ENCODE results near the gene TMEM181. TPM values are rescaled to one million over a fixed set of nuclear protein-coding genes. Genes with fewer than 3 reads are reported as not detected.

The TMEM181 gene
- polyA plus RNA-seq, 1 of the 3 experiments (the other 2 are of a cell fraction) = 19.5 TPM

DNA sequence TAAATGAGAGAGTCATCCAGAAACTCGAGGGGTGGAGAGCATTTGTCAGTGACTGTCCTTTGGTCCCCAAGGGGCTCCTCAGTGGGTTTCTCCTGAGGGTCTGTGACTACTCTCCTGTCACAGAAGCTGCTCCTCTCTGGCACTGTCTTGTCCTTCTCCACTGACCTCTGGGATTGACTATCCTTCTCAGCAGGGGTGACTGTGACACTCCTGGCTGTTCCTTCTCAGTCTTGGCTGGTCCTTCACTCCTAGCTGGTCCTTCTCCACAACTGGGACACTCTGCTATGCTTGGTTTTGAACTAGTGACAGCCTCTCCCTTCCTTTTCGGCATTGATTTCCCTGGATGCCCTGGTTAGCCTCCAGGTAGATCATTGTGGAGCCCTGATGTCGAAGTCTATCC lies 51.1 kb downstream of the TMEM181 start:
- Histone ChIP-seq H3K9me3 (peaks cover 4% of the 10 kb centered on the region; the same call in 1 of the 2 replicates), H4K20me1 (ENCODE audit: insufficient read depth) (no peaks in the 10 kb centered on the region), H3K4me3 (ENCODE audit: low read depth in 2 of 2, low read length in 1 of 2) (no peak overlapping the region), H3K27ac (ENCODE audit: low read depth in 2 of 2, low read length in 1 of 2) (no peak overlapping the region), H3F3A (replicated peaks; ENCODE audit: insufficient read depth) (no peaks in the 10 kb centered on the region), H3K79me2 (ENCODE audit: insufficient read depth) (no peaks in the 10 kb centered on the region; the same call in 1 of the 2 replicates), H2AFZ (ENCODE audit: low read depth) (no peak overlapping the region), H3K27me3 (ENCODE audit: insufficient read depth) (no peaks in the 10 kb centered on the region), H3K4me2 (no peak overlapping the region), H3K9ac (no peak overlapping the region), H3K36me3 (replicated peaks in 1 of 2; ENCODE audit: control insufficient read depth in 1 of 2, insufficient read depth in 2 of 2, low read length in 1 of 2) (peaks cover 57 to 60% of the 10 kb centered on the region in 2 experiments), H3K4me1 (ENCODE audit: control insufficient read depth in 1 of 2, insufficient read depth in 2 of 2, low read depth in 1 of 2, low read length in 1 of 2) (peaks cover 0 to 14% of the 10 kb centered on the region in 2 experiments; a peak in 2 of 4 replicates), H3K9me2 (no peaks in the 10 kb centered on the region)
- CTCF ChIA-PET = interaction anchor here (0.8 to 1.4 kb wide), 2 partner anchors 93 to 407 kb away, joined by 3 to 4 read pairs; no protein-coding TSS in a partner anchor
- no peak for DNase-seq
- no peak for TF ChIP-seq RFX5 (IDR thresholded peaks at IDR 0.05; ENCODE audit: low read length)
- no peak for TF ChIP-seq EZH2phosphoT487 (IDR thresholded peaks at IDR 0.05; ENCODE audit: borderline replicate concordance, low read depth)
- TF ChIP-seq NFIC (IDR thresholded peaks at IDR 0.05; ENCODE audit: borderline replicate concordance) = no peak
- TF ChIP-seq, protein P1, sequence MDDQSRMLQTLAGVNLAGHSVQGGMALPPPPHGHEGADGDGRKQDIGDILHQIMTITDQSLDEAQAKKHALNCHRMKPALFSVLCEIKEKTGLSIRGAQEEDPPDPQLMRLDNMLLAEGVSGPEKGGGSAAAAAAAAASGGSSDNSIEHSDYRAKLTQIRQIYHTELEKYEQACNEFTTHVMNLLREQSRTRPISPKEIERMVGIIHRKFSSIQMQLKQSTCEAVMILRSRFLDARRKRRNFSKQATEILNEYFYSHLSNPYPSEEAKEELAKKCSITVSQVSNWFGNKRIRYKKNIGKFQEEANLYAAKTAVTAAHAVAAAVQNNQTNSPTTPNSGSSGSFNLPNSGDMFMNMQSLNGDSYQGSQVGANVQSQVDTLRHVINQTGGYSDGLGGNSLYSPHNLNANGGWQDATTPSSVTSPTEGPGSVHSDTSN (IDR thresholded peaks at IDR 0.05) = no peak
- TF ChIP-seq, protein P2, sequence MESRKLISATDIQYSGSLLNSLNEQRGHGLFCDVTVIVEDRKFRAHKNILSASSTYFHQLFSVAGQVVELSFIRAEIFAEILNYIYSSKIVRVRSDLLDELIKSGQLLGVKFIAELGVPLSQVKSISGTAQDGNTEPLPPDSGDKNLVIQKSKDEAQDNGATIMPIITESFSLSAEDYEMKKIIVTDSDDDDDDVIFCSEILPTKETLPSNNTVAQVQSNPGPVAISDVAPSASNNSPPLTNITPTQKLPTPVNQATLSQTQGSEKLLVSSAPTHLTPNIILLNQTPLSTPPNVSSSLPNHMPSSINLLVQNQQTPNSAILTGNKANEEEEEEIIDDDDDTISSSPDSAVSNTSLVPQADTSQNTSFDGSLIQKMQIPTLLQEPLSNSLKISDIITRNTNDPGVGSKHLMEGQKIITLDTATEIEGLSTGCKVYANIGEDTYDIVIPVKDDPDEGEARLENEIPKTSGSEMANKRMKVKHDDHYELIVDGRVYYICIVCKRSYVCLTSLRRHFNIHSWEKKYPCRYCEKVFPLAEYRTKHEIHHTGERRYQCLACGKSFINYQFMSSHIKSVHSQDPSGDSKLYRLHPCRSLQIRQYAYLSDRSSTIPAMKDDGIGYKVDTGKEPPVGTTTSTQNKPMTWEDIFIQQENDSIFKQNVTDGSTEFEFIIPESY (IDR thresholded peaks at IDR 0.05; ENCODE audit: borderline replicate concordance, low read depth) = no peak
- TF ChIP-seq, protein P3, sequence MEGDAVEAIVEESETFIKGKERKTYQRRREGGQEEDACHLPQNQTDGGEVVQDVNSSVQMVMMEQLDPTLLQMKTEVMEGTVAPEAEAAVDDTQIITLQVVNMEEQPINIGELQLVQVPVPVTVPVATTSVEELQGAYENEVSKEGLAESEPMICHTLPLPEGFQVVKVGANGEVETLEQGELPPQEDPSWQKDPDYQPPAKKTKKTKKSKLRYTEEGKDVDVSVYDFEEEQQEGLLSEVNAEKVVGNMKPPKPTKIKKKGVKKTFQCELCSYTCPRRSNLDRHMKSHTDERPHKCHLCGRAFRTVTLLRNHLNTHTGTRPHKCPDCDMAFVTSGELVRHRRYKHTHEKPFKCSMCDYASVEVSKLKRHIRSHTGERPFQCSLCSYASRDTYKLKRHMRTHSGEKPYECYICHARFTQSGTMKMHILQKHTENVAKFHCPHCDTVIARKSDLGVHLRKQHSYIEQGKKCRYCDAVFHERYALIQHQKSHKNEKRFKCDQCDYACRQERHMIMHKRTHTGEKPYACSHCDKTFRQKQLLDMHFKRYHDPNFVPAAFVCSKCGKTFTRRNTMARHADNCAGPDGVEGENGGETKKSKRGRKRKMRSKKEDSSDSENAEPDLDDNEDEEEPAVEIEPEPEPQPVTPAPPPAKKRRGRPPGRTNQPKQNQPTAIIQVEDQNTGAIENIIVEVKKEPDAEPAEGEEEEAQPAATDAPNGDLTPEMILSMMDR (IDR thresholded peaks at IDR 0.05) = no peak
- TF ChIP-seq SMC3 (IDR thresholded peaks at IDR 0.05; ENCODE audit: low read depth, low read length) = no peak
- TF ChIP-seq FOXM1 (IDR thresholded peaks at IDR 0.05; ENCODE audit: low read depth) = no peak
- TF ChIP-seq TAF1 (IDR thresholded peaks at IDR 0.05; ENCODE audit: borderline replicate concordance, low read depth, low read length) = no peak
- no peak for TF ChIP-seq EP300 (IDR thresholded peaks at IDR 0.05; ENCODE audit: borderline replicate concordance in 1 of 2, low read depth in 1 of 2, low read length in 1 of 2)
- WGBS (ENCODE audit: low lambda C conversion rate) = 94% methylated on average over 3 of the region's 3 CpGs
- POLR2A ChIA-PET = interaction anchor here (2.0 kb wide), 1 partner anchor 10 kb away, joined by 8 read pairs; no protein-coding TSS in a partner anchor
